HG02981 (cell line): ENCODE measurements around the gene ARHGEF12.

ENCODE experiments used
- ATAC-seq: cut with Tn5 transposase; IDR thresholded peaks from one replicate; pipeline ENCODE4 v1.9.1; 2021; ENCODE audit warnings: mild to moderate bottlenecking, moderate library complexity; ENCODE audit not compliant: unreplicated experiment

The ARHGEF12 gene

GRCh38 chr11:120386318-120386717 lies 50.1 kb downstream of the ARHGEF12 start:
- no peak for ATAC-seq

GRCh38 chr11:120386774-120387371 lies 50.7 kb downstream of the ARHGEF12 start:
- no peak for ATAC-seq

GRCh38 chr11:120388261-120388660 lies 52.0 kb downstream of the ARHGEF12 start:
- no peak for ATAC-seq

GRCh38 chr11:120389693-120390584 lies 53.7 kb downstream of the ARHGEF12 start:
- ATAC-seq: no peak

GRCh38 chr11:120390585-120390922 lies 54.3 kb downstream of the ARHGEF12 start:
- ATAC-seq: no peak

- ATAC-seq: no peak
Observed at GRCh38 chr11:120391292-120391691, 55.1 kb downstream of the ARHGEF12 start.

- ATAC-seq: no peak
Observed at GRCh38 chr11:120391854-120392253, 55.6 kb downstream of the ARHGEF12 start.

- no peak for ATAC-seq
Observed at GRCh38 chr11:120392314-120392713, 56.1 kb downstream of the ARHGEF12 start.

GRCh38 chr11:120392793-120393192 lies 56.6 kb downstream of the ARHGEF12 start:
- ATAC-seq: no peak

- no peak for ATAC-seq
Observed at GRCh38 chr11:120394119-120394518, 57.9 kb downstream of the ARHGEF12 start.

GRCh38 chr11:120395778-120396177 lies 59.6 kb downstream of the ARHGEF12 start:
- no peak for ATAC-seq

- no peak for ATAC-seq
Observed at GRCh38 chr11:120398132-120398531, 61.9 kb downstream of the ARHGEF12 start.

- ATAC-seq: no peak
Observed at GRCh38 chr11:120399307-120399706, 63.1 kb downstream of the ARHGEF12 start.

GRCh38 chr11:120400564-120401364 lies 64.6 kb downstream of the ARHGEF12 start:
- no peak for ATAC-seq

- no peak for ATAC-seq
Observed at GRCh38 chr11:120401506-120401905, 65.3 kb downstream of the ARHGEF12 start.

GRCh38 chr11:120403966-120404365 lies 67.8 kb downstream of the ARHGEF12 start:
- ATAC-seq: no peak

- ATAC-seq: no peak
Observed at GRCh38 chr11:120404495-120404894, 68.3 kb downstream of the ARHGEF12 start.

- no peak for ATAC-seq
Observed at GRCh38 chr11:120409655-120410054, 73.4 kb downstream of the ARHGEF12 start.

- ATAC-seq: no peak
Observed at GRCh38 chr11:120410622-120411380, 74.6 kb downstream of the ARHGEF12 start.

GRCh38 chr11:120413480-120413879 lies 77.3 kb downstream of the ARHGEF12 start:
- no peak for ATAC-seq

- no peak for ATAC-seq
Observed at GRCh38 chr11:120420572-120420971, 84.4 kb downstream of the ARHGEF12 start.
